Measurements from ENCODE around the gene PARP1.
"Not testable (repeated sequence)": the region's sequence is repeated elsewhere in the genome, so short reads cannot be mapped to it uniquely, and the experiment has no call there.

The PARP1 gene

DNA sequence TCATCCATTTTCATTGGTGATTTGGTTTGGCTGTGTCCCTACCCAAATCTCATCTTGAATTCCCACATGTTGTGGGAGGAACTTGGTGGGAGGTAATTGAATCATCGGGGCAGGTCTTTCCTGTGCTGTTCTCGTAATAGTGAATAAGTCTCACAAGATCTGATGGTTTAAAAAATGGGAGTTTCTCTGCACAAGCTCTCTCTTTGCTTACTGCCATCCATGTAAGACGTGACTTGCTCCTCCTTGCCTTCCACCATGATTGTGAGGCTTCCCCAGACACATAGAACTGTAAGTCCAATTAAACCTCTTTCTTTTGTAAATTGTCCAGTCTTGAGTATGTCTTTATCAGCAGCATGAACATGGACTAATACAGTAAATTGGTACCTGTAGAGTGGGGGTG lies 67.8 kb downstream of the PARP1 start:
- H3K79me2 ChIP-seq (ENCODE audit: control insufficient read depth, insufficient read depth, low read length); H4K5ac ChIP-seq (ENCODE audit: low read length); H3K9ac ChIP-seq (ENCODE audit: low read length); H3K4me2 ChIP-seq (ENCODE audit: low read length); H3K4me3 ChIP-seq (ENCODE audit: low read length); H2AK5ac ChIP-seq (ENCODE audit: low read length); H3K56ac ChIP-seq (ENCODE audit: low read length); H3K23ac ChIP-seq (ENCODE audit: low read length); H3K4ac ChIP-seq (ENCODE audit: low read depth, low read length); H3K27me3 ChIP-seq (ENCODE audit: insufficient read depth, low read length, poor library complexity); DNase-seq; H3K79me1 ChIP-seq (ENCODE audit: low read length); H3K27ac ChIP-seq (ENCODE audit: low read depth, low read length); H2BK120ac ChIP-seq (ENCODE audit: low read depth, low read length); H3K4me1 ChIP-seq (ENCODE audit: control insufficient read depth, low read depth, low read length); H4K8ac ChIP-seq (ENCODE audit: low read depth, low read length); H2BK15ac ChIP-seq (replicated peaks; ENCODE audit: low read depth); H2BK5ac ChIP-seq (ENCODE audit: low read length); H3K18ac ChIP-seq (ENCODE audit: low read length); H3K36me3 ChIP-seq (ENCODE audit: control insufficient read depth, insufficient read depth, low read length): not testable (repeated sequence)
- WGBS (ENCODE audit: extremely low coverage, insufficient coverage, low lambda C conversion rate), result no CpG with 5 or more reads among the region's 3 CpGs

DNA sequence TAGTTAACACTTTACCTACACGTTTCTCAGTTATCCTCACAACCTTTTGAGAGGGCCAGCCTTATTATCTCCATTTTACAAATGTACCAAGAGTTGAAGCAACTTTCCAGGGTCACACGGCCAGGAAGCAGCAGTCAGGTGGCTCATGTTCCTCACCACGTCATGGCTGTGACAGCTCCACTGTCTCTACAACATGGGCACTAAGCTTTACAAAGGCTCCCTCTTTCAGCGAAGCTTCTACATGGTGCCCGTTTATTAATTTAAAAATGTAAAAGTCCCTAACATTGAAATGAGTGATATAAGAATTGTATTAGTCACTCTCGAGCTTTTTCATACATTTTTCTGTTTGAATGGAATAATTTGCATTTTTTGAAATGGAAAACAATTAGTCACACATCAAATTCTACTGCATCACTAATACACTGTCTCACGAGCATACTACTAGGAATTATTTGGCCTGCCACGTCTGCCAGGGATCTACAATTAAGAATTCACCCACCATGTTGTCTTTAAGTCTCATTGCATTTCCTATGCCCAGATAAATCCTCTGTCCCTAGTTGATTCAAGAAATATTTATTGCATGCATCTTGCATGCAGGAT lies 70.5 kb downstream of the PARP1 start:
- no peak overlapping the region for H3K23ac ChIP-seq (ENCODE audit: low read length)
- no peak overlapping the region for H3K9ac ChIP-seq (ENCODE audit: low read length)
- H3K27ac ChIP-seq (ENCODE audit: low read depth, low read length), result no peak overlapping the region
- H3K4ac ChIP-seq (ENCODE audit: low read depth, low read length), result no peak overlapping the region
- DNase-seq, result no peak
- H3K79me1 ChIP-seq (ENCODE audit: low read length), result no peaks in the 10 kb centered on the region
- H3K79me2 ChIP-seq (ENCODE audit: control insufficient read depth, insufficient read depth, low read length), result no peaks in the 10 kb centered on the region
- no peaks in the 10 kb centered on the region for H3K4me1 ChIP-seq (ENCODE audit: control insufficient read depth, low read depth, low read length)
- H4K8ac ChIP-seq (ENCODE audit: low read depth, low read length), result no peak overlapping the region
- H3K36me3 ChIP-seq (ENCODE audit: control insufficient read depth, insufficient read depth, low read length), result no peaks in the 10 kb centered on the region
- no peak overlapping the region for H3K4me3 ChIP-seq (ENCODE audit: low read length)
- H3K56ac ChIP-seq (ENCODE audit: low read length), result no peak overlapping the region
- no peak overlapping the region for H2BK5ac ChIP-seq (ENCODE audit: low read length)
- H3K27me3 ChIP-seq (ENCODE audit: insufficient read depth, low read length, poor library complexity), result no peaks in the 10 kb centered on the region
- H3K4me2 ChIP-seq (ENCODE audit: low read length), result no peak overlapping the region
- no CpG with 5 or more reads among the region's 8 CpGs for WGBS (ENCODE audit: extremely low coverage, insufficient coverage, low lambda C conversion rate)
- no peak overlapping the region for H2BK15ac ChIP-seq (replicated peaks; ENCODE audit: low read depth)
- H3K18ac ChIP-seq (ENCODE audit: low read length), result no peak overlapping the region
- no peak overlapping the region for H2AK5ac ChIP-seq (ENCODE audit: low read length)
- H4K5ac ChIP-seq (ENCODE audit: low read length), result no peak overlapping the region
- H2BK120ac ChIP-seq (ENCODE audit: low read depth, low read length), result no peak overlapping the region

GRCh38 chr1:226335661-226336060 lies 72.2 kb downstream of the PARP1 start:
- Histone ChIP-seq H2BK5ac (ENCODE audit: low read length) (no peak overlapping the region), H3K36me3 (ENCODE audit: control insufficient read depth, insufficient read depth, low read length) (no peaks in the 10 kb centered on the region), H3K79me2 (ENCODE audit: control insufficient read depth, insufficient read depth, low read length) (no peaks in the 10 kb centered on the region), H3K79me1 (ENCODE audit: low read length) (no peaks in the 10 kb centered on the region), H3K23ac (ENCODE audit: low read length) (no peak overlapping the region), H3K27me3 (ENCODE audit: insufficient read depth, low read length, poor library complexity) (no peaks in the 10 kb centered on the region), H3K4me2 (ENCODE audit: low read length) (no peak overlapping the region), H2AK5ac (ENCODE audit: low read length) (no peak overlapping the region), H3K27ac (ENCODE audit: low read depth, low read length) (no peak overlapping the region), H2BK120ac (ENCODE audit: low read depth, low read length) (no peak overlapping the region), H4K8ac (ENCODE audit: low read depth, low read length) (no peak overlapping the region), H3K4me3 (ENCODE audit: low read length) (no peak overlapping the region), H3K18ac (ENCODE audit: low read length) (no peak overlapping the region), H2BK15ac (replicated peaks; ENCODE audit: low read depth) (no peak overlapping the region), H3K4ac (ENCODE audit: low read depth, low read length) (no peak overlapping the region), H3K9ac (ENCODE audit: low read length) (no peak overlapping the region), H3K4me1 (ENCODE audit: control insufficient read depth, low read depth, low read length) (no peaks in the 10 kb centered on the region), H4K5ac (ENCODE audit: low read length) (no peak overlapping the region), H3K56ac (ENCODE audit: low read length) (no peak overlapping the region)
- WGBS (ENCODE audit: extremely low coverage, insufficient coverage, low lambda C conversion rate), result no CpG with 5 or more reads among the region's 1 CpG
- no peak for DNase-seq

- no peaks in the 10 kb centered on the region for H3K79me1 ChIP-seq (ENCODE audit: low read length)
- DNase-seq, result peak; percentile 60
- H3K27me3 ChIP-seq (ENCODE audit: insufficient read depth, low read length, poor library complexity), result no peaks in the 10 kb centered on the region
- H3K79me2 ChIP-seq (ENCODE audit: control insufficient read depth, insufficient read depth, low read length), result no peaks in the 10 kb centered on the region
- no peak overlapping the region for H3K23ac ChIP-seq (ENCODE audit: low read length)
- H4K8ac ChIP-seq (ENCODE audit: low read depth, low read length), result no peak overlapping the region
- H3K4ac ChIP-seq (ENCODE audit: low read depth, low read length), result no peak overlapping the region
- H2BK15ac ChIP-seq (replicated peaks; ENCODE audit: low read depth), result no peak overlapping the region
- no peak overlapping the region for H3K27ac ChIP-seq (ENCODE audit: low read depth, low read length)
- no peak overlapping the region for H3K9ac ChIP-seq (ENCODE audit: low read length)
- no peak overlapping the region for H2BK5ac ChIP-seq (ENCODE audit: low read length)
- H3K18ac ChIP-seq (ENCODE audit: low read length), result no peak overlapping the region
- H3K4me2 ChIP-seq (ENCODE audit: low read length), result no peak overlapping the region
- no peak overlapping the region for H2AK5ac ChIP-seq (ENCODE audit: low read length)
- H4K5ac ChIP-seq (ENCODE audit: low read length), result no peak overlapping the region
- no peak overlapping the region for H2BK120ac ChIP-seq (ENCODE audit: low read depth, low read length)
- WGBS (ENCODE audit: extremely low coverage, insufficient coverage, low lambda C conversion rate), result no CpG with 5 or more reads among the region's 2 CpGs
- H3K56ac ChIP-seq (ENCODE audit: low read length), result no peak overlapping the region
- no peaks in the 10 kb centered on the region for H3K4me1 ChIP-seq (ENCODE audit: control insufficient read depth, low read depth, low read length)
- no peak overlapping the region for H3K4me3 ChIP-seq (ENCODE audit: low read length)
- no peaks in the 10 kb centered on the region for H3K36me3 ChIP-seq (ENCODE audit: control insufficient read depth, insufficient read depth, low read length)
Measured at GRCh38 chr1:226332947-226333346, 74.9 kb downstream of the PARP1 start.

GRCh38 chr1:226329237-226329636 lies 78.7 kb downstream of the PARP1 start:
- no peaks in the 10 kb centered on the region for H3K27me3 ChIP-seq (ENCODE audit: insufficient read depth, low read length, poor library complexity)
- no peak overlapping the region for H3K9ac ChIP-seq (ENCODE audit: low read length)
- no peak overlapping the region for H2BK5ac ChIP-seq (ENCODE audit: low read length)
- no peak overlapping the region for H3K27ac ChIP-seq (ENCODE audit: low read depth, low read length)
- no peaks in the 10 kb centered on the region for H3K79me2 ChIP-seq (ENCODE audit: control insufficient read depth, insufficient read depth, low read length)
- WGBS (ENCODE audit: extremely low coverage, insufficient coverage, low lambda C conversion rate), result no CpG with 5 or more reads among the region's 3 CpGs
- no peak overlapping the region for H4K8ac ChIP-seq (ENCODE audit: low read depth, low read length)
- no peak overlapping the region for H3K4me3 ChIP-seq (ENCODE audit: low read length)
- H2BK15ac ChIP-seq (replicated peaks; ENCODE audit: low read depth), result no peak overlapping the region
- no peak overlapping the region for H2AK5ac ChIP-seq (ENCODE audit: low read length)
- no peaks in the 10 kb centered on the region for H3K4me1 ChIP-seq (ENCODE audit: control insufficient read depth, low read depth, low read length)
- H3K23ac ChIP-seq (ENCODE audit: low read length), result no peak overlapping the region
- no peak overlapping the region for H2BK120ac ChIP-seq (ENCODE audit: low read depth, low read length)
- H3K36me3 ChIP-seq (ENCODE audit: control insufficient read depth, insufficient read depth, low read length), result no peaks in the 10 kb centered on the region
- no peak for DNase-seq
- H3K79me1 ChIP-seq (ENCODE audit: low read length), result no peaks in the 10 kb centered on the region
- H3K18ac ChIP-seq (ENCODE audit: low read length), result no peak overlapping the region
- H3K56ac ChIP-seq (ENCODE audit: low read length), result no peak overlapping the region
- no peak overlapping the region for H4K5ac ChIP-seq (ENCODE audit: low read length)
- no peak overlapping the region for H3K4me2 ChIP-seq (ENCODE audit: low read length)
- H3K4ac ChIP-seq (ENCODE audit: low read depth, low read length), result no peak overlapping the region

DNA sequence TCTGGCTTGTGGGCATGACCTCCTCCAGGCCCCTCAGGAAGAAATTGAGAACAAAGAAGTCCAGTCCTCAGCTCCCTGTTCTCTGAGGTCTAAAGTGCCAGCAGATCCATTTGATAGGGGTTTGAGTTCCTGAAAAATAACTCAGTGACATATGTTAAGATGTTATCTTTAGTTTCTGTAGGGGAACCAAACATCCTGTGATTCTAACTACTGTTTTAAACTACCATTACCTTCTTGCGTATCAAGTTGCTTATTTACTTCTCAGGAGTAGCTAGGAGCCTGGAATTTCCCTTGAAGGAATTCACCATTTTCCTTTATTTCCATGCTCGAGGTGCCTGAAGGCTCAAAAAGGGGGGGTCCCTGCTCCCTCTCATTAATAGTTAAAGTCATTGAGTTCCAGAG lies 80.1 kb downstream of the PARP1 start:
- Histone ChIP-seq H3K23ac (ENCODE audit: low read length) (no peak overlapping the region), H3K79me2 (ENCODE audit: control insufficient read depth, insufficient read depth, low read length) (no peaks in the 10 kb centered on the region), H3K27ac (ENCODE audit: low read depth, low read length) (no peak overlapping the region), H3K4ac (ENCODE audit: low read depth, low read length) (no peak overlapping the region), H3K36me3 (ENCODE audit: control insufficient read depth, insufficient read depth, low read length) (no peaks in the 10 kb centered on the region), H3K4me1 (ENCODE audit: control insufficient read depth, low read depth, low read length) (no peaks in the 10 kb centered on the region), H2BK15ac (replicated peaks; ENCODE audit: low read depth) (no peak overlapping the region), H2AK5ac (ENCODE audit: low read length) (no peak overlapping the region), H3K4me3 (ENCODE audit: low read length) (no peak overlapping the region), H2BK5ac (ENCODE audit: low read length) (no peak overlapping the region), H3K9ac (ENCODE audit: low read length) (no peak overlapping the region), H2BK120ac (ENCODE audit: low read depth, low read length) (no peak overlapping the region), H3K18ac (ENCODE audit: low read length) (no peak overlapping the region), H4K5ac (ENCODE audit: low read length) (no peak overlapping the region), H3K4me2 (ENCODE audit: low read length) (no peak overlapping the region), H4K8ac (ENCODE audit: low read depth, low read length) (no peak overlapping the region), H3K56ac (ENCODE audit: low read length) (no peak overlapping the region), H3K79me1 (ENCODE audit: low read length) (no peaks in the 10 kb centered on the region), H3K27me3 (ENCODE audit: insufficient read depth, low read length, poor library complexity) (no peaks in the 10 kb centered on the region)
- no CpG with 5 or more reads among the region's 2 CpGs for WGBS (ENCODE audit: extremely low coverage, insufficient coverage, low lambda C conversion rate)
- no peak for DNase-seq

All from mesendoderm (in vitro differentiated cells).